ENCODE data around the gene SYT8.
"Not testable (repeated sequence)": the region's sequence is repeated elsewhere in the genome, so short reads cannot be mapped to it uniquely, and the experiment has no call there.

Gene SYT8

DNA sequence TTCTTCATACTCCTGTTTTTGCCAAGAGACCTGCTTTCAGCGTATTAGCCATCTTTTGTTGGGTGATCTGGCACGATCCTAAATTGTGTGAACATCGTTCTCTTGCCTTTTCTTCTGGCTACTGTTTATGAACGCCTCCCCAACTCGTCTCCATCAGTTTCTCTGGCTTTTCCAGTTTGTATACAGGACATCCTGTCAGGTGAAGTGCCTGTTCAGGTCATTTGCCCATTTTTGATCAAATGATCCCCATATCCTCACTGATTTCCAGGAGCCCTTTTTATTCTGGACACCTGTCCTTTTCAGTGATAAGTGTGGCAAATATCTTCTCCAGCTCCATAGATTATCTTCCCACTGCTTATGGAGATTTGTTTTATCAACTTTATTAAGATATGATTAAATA is 22.5 kb upstream of the SYT8 start:
- no peak for DNase-seq (ENCODE audit: low read depth)
- TF ChIP-seq, protein P1, sequence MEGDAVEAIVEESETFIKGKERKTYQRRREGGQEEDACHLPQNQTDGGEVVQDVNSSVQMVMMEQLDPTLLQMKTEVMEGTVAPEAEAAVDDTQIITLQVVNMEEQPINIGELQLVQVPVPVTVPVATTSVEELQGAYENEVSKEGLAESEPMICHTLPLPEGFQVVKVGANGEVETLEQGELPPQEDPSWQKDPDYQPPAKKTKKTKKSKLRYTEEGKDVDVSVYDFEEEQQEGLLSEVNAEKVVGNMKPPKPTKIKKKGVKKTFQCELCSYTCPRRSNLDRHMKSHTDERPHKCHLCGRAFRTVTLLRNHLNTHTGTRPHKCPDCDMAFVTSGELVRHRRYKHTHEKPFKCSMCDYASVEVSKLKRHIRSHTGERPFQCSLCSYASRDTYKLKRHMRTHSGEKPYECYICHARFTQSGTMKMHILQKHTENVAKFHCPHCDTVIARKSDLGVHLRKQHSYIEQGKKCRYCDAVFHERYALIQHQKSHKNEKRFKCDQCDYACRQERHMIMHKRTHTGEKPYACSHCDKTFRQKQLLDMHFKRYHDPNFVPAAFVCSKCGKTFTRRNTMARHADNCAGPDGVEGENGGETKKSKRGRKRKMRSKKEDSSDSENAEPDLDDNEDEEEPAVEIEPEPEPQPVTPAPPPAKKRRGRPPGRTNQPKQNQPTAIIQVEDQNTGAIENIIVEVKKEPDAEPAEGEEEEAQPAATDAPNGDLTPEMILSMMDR (IDR thresholded peaks at IDR 0.05; ENCODE audit: control insufficient read depth, extremely low read depth, insufficient read depth) = no peak
- no peak overlapping the region for H3K4me3 ChIP-seq (ENCODE audit: low read depth, low read length)

DNA sequence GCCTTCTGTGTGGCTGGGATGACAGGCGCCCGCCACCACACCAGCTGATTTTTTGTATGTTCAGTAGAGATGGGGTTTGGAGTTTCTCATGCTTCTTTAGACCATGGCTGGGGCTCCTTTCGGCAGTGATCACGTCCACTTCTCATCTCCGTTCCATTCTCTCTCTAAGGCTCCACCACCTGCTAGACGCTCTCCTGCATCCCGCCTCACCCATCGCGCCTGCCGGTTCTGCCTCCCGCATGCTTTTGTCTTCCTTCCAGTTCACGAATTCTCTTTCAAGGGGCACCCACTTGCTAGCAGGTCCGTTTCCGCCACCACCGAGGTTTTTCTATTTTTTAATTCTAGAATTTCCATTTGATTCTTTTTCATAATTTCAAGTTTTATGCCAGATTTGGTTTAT is 22.0 kb upstream of the SYT8 start:
- DNase-seq (ENCODE audit: low read depth) = no peak
- TF ChIP-seq, protein P1 (IDR thresholded peaks at IDR 0.05; ENCODE audit: control insufficient read depth, extremely low read depth, insufficient read depth) = no peak
- no peak overlapping the region for H3K4me3 ChIP-seq (ENCODE audit: low read depth, low read length)

- DNase-seq (ENCODE audit: low read depth); H3K4me3 ChIP-seq (ENCODE audit: low read depth, low read length): not testable (repeated sequence)
Observed at GRCh38 chr11:1813356-1813755, 21.4 kb upstream of the SYT8 start.

GRCh38 chr11:1814691-1815090 is 20.1 kb upstream of the SYT8 start:
- TF ChIP-seq, protein P1 (IDR thresholded peaks at IDR 0.05; ENCODE audit: control insufficient read depth, extremely low read depth, insufficient read depth) = no peak
- H3K4me3 ChIP-seq (ENCODE audit: low read depth, low read length) = no peak overlapping the region
- DNase-seq (ENCODE audit: low read depth) = no peak

GRCh38 chr11:1815311-1815710 is 19.5 kb upstream of the SYT8 start:
- no peak for DNase-seq (ENCODE audit: low read depth)
- H3K4me3 ChIP-seq (ENCODE audit: low read depth, low read length) = no peak overlapping the region
- TF ChIP-seq, protein P1 (IDR thresholded peaks at IDR 0.05; ENCODE audit: control insufficient read depth, extremely low read depth, insufficient read depth) = no peak

DNA sequence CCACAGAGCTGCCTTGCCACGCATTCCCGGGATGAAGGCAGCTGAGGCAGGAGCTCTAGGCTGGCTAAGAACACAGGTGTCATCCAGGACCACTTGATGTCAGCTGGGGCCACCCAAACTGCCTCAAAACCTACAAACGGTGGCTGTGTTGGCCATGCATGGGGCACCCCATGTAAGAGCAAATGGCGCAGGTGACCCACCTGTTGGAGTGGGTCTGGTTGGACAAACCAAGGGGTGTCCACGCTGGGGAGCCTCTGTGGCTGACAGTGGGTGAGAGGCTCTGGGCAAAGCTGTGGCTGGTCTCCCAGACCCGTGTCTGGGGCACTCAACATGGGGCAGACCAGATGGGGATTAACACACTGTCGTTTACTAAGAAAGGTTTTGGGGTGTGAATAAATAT is 19.0 kb upstream of the SYT8 start:
- no peak overlapping the region for H3K4me3 ChIP-seq (ENCODE audit: low read depth, low read length)
- TF ChIP-seq, protein P1 (IDR thresholded peaks at IDR 0.05; ENCODE audit: control insufficient read depth, extremely low read depth, insufficient read depth) = no peak
- DNase-seq (ENCODE audit: low read depth) = no peak

GRCh38 chr11:1817000-1817399 is 17.8 kb upstream of the SYT8 start:
- no peak overlapping the region for H3K4me3 ChIP-seq (ENCODE audit: low read depth, low read length)
- no peak for DNase-seq (ENCODE audit: low read depth)
- TF ChIP-seq, protein P1 (IDR thresholded peaks at IDR 0.05; ENCODE audit: control insufficient read depth, extremely low read depth, insufficient read depth) = no peak
